ENCODE results near the gene TLL2. TPM values are rescaled to one million over a fixed set of nuclear protein-coding genes. Genes with fewer than 3 reads are reported as not detected.
"Not testable (repeated sequence)": the region's sequence is repeated elsewhere in the genome, so short reads cannot be mapped to it uniquely, and the experiment has no call there.

The TLL2 gene
- total RNA-seq: under 1 TPM in 1 of 2 experiments, not detected in 1; 0.13 TPM

GRCh38 chr10:96513698-96514561 lies at the start of gene TLL2:
Gene TLL2, minus strand, starts transcription at chr10:96513926. Its CDS starts 241 bp downstream, at chr10:96513685.
- peak; percentile 65 for DNase-seq
- Mint-ChIP-seq H3K27me3 (ENCODE audit: low read depth) (peaks cover 46% of the 10 kb centered on the region), H3K9me3 (ENCODE audit: insufficient read depth) (no peaks in the 10 kb centered on the region), H3K4me1 (ENCODE audit: low read depth) (peaks cover 21% of the 10 kb centered on the region), H3K36me3 (ENCODE audit: low read depth) (peaks cover 4% of the 10 kb centered on the region), H3K4me3 (peak within 1 kb of the TSS; percentile 51), H3K27ac (no peak within 1 kb of the TSS)
- peak; percentile 83 for ATAC-seq
- POLR2A ChIA-PET: no interaction called here
- CTCF ChIA-PET: interaction anchor here (0.7 to 2.7 kb wide), 20 partner anchors 9 to 672 kb away, joined by 3 to 16 read pairs (median 4); no protein-coding TSS in a partner anchor

- no peak for ATAC-seq
- Mint-ChIP-seq H3K36me3 (ENCODE audit: low read depth) (peaks cover 44% of the 10 kb centered on the region), H3K4me3 (no peak overlapping the region), H3K4me1 (ENCODE audit: low read depth) (peaks cover 5% of the 10 kb centered on the region), H3K27ac (no peak overlapping the region), H3K27me3 (ENCODE audit: low read depth) (no peaks in the 10 kb centered on the region), H3K9me3 (ENCODE audit: insufficient read depth) (no peaks in the 10 kb centered on the region)
- DNase-seq: no peak
- CTCF ChIA-PET: no interaction called here
- POLR2A ChIA-PET: interaction anchor here (0.6 kb wide), 1 partner anchor 77 kb away, joined by 3 read pairs; no protein-coding TSS in a partner anchor
Observed at GRCh38 chr10:96560966-96561887, 47.5 kb upstream of the TLL2 start.

GRCh38 chr10:96560489-96560888 lies 46.8 kb upstream of the TLL2 start:
- Mint-ChIP-seq H3K36me3 (ENCODE audit: low read depth) (peaks cover 42% of the 10 kb centered on the region), H3K9me3 (ENCODE audit: insufficient read depth) (no peaks in the 10 kb centered on the region), H3K4me1 (ENCODE audit: low read depth) (no peaks in the 10 kb centered on the region), H3K27me3 (ENCODE audit: low read depth) (no peaks in the 10 kb centered on the region), H3K4me3 (no peak overlapping the region), H3K27ac (no peak overlapping the region)
- DNase-seq: no peak
- ChIA-PET CTCF (no interaction called here), POLR2A (interaction anchor here (1.0 kb wide), 1 partner anchor 26 kb away, joined by 3 read pairs; no protein-coding TSS in a partner anchor)
- ATAC-seq: no peak

GRCh38 chr10:96556003-96556402 lies 42.3 kb upstream of the TLL2 start:
- POLR2A ChIA-PET: no interaction called here
- no peak overlapping the region for H3K27ac Mint-ChIP-seq
- no peaks in the 10 kb centered on the region for H3K4me1 Mint-ChIP-seq (ENCODE audit: low read depth)

DNA sequence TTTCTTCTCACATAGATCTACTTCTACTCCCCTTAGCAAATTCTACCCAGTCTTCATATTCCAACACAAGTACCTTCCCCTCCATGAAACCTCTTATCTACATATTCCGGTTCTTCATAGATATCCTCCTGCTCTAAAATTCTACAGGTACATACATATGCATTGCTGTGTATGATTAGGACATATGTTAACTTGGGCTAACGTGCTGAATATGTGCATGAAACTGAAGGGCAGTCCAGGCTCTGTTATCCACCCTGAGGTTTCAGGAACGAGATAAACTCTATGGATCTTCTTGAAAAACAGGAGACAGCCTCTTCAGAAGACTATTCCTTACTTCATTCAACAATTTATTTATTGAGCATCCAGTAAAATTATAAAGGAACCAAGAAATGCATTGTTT lies 41.6 kb upstream of the TLL2 start:
- ChIA-PET CTCF (interaction anchor here (1.1 to 1.5 kb wide), 2 partner anchors 11 to 14 kb away, joined by 3 to 5 read pairs; no protein-coding TSS in a partner anchor), POLR2A (no interaction called here)
- Mint-ChIP-seq H3K9me3 (ENCODE audit: insufficient read depth) (no peaks in the 10 kb centered on the region), H3K27ac (no peak overlapping the region), H3K27me3 (ENCODE audit: low read depth) (no peaks in the 10 kb centered on the region), H3K4me3 (no peak overlapping the region), H3K4me1 (ENCODE audit: low read depth) (no peaks in the 10 kb centered on the region), H3K36me3 (ENCODE audit: low read depth) (peaks cover 19% of the 10 kb centered on the region)
- ATAC-seq (no peak), DNase-seq (no peak)

More at GRCh38 chr10:96556003-96556402, 42.3 kb upstream of the TLL2 start:
- ATAC-seq (no peak), DNase-seq (peak; percentile 25)
- Mint-ChIP-seq H3K4me3 (no peak overlapping the region), H3K9me3 (ENCODE audit: insufficient read depth) (no peaks in the 10 kb centered on the region), H3K36me3 (ENCODE audit: low read depth) (peaks cover 24% of the 10 kb centered on the region), H3K27me3 (ENCODE audit: low read depth) (no peaks in the 10 kb centered on the region)
- CTCF ChIA-PET: interaction anchor here (0.7 to 1.5 kb wide), 6 partner anchors 10 to 180 kb away, joined by 3 to 5 read pairs (median 4); no protein-coding TSS in a partner anchor

GRCh38 chr10:96548589-96548988 lies 34.9 kb upstream of the TLL2 start:
- Mint-ChIP-seq H3K27me3 (ENCODE audit: low read depth) (no peaks in the 10 kb centered on the region), H3K36me3 (ENCODE audit: low read depth) (peaks cover 43% of the 10 kb centered on the region), H3K27ac (no peak overlapping the region), H3K9me3 (ENCODE audit: insufficient read depth) (no peaks in the 10 kb centered on the region), H3K4me3 (no peak overlapping the region), H3K4me1 (ENCODE audit: low read depth) (no peaks in the 10 kb centered on the region)
- ChIA-PET POLR2A (no interaction called here), CTCF (interaction anchor here (1.7 kb wide), 1 partner anchor 22 kb away, joined by 3 read pairs; no protein-coding TSS in a partner anchor)
- no peak for DNase-seq
- ATAC-seq: no peak

GRCh38 chr10:96545558-96545957 lies 31.8 kb upstream of the TLL2 start:
- H3K9me3 Mint-ChIP-seq (ENCODE audit: insufficient read depth); H3K27ac Mint-ChIP-seq; H3K4me3 Mint-ChIP-seq; ATAC-seq; POLR2A ChIA-PET; H3K27me3 Mint-ChIP-seq (ENCODE audit: low read depth); H3K4me1 Mint-ChIP-seq (ENCODE audit: low read depth); DNase-seq: not testable (repeated sequence)
- CTCF ChIA-PET: interaction anchor here (1.3 kb wide), 1 partner anchor 32 kb away, joined by 7 read pairs; the partner anchor contains the start of gene TLL2
- H3K36me3 Mint-ChIP-seq (ENCODE audit: low read depth): peaks cover 53% of the 10 kb centered on the region

DNA sequence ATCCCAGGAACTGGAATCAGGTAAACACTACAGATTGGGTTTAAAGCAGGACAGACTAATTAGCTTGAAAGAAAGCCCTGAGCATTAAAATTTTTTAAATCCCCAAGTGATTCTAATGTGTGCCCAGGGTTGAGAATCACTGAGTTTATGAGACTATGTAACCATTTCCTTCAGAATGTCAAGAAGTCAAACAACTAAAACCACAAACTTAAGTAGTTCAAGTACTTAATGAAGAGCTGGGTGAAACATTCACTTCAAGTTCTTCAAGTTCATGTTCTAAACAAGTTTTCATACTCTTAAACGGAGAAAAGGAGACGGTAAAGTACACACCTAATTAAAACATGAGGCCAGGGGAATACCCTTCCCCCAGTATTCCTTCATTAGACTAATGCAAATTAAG lies 28.2 kb upstream of the TLL2 start:
- DNase-seq: no peak
- Mint-ChIP-seq H3K36me3 (ENCODE audit: low read depth) (peaks cover 53% of the 10 kb centered on the region), H3K4me1 (ENCODE audit: low read depth) (peaks cover 4% of the 10 kb centered on the region), H3K27me3 (ENCODE audit: low read depth) (no peaks in the 10 kb centered on the region), H3K9me3 (ENCODE audit: insufficient read depth) (no peaks in the 10 kb centered on the region), H3K27ac (peak overlapping the region; percentile 50), H3K4me3 (no peak overlapping the region)
- POLR2A ChIA-PET: no interaction called here
- ATAC-seq: no peak
- CTCF ChIA-PET: interaction anchor here (1.8 kb wide), 1 partner anchor 43 kb away, joined by 5 read pairs; no protein-coding TSS in a partner anchor

DNA sequence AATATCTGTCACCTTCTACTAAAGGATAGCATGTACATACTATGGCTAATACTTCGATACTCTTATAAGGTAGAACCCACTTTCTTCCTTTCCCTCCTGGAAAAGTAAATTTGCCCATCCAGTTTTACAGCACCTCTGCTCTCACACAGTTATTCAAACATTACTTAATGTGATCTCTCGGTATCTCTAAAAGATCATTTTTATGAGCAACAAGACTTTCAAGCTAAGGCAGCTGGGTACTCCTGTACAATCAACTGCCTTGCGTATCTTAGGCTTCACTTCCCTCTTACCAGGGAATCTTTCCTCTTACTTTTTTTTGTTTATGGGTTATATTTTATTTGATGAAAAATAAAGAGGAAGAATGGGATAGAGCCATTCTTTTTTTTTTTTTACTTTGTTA lies 26.5 kb upstream of the TLL2 start:
- no peak overlapping the region for H3K27ac Mint-ChIP-seq
- H3K36me3 Mint-ChIP-seq (ENCODE audit: low read depth): peaks cover 38% of the 10 kb centered on the region

GRCh38 chr10:96538683-96539082 lies 25.0 kb upstream of the TLL2 start:
- CTCF ChIA-PET: interaction anchor here (0.7 kb wide), 1 partner anchor 17 kb away, joined by 3 read pairs; no protein-coding TSS in a partner anchor
- Mint-ChIP-seq H3K4me1 (ENCODE audit: low read depth) (peaks cover 4% of the 10 kb centered on the region), H3K27ac (no peak overlapping the region)

More for the DNA sequence above, 26.5 kb upstream of the TLL2 start:
- POLR2A ChIA-PET: no interaction called here
- Mint-ChIP-seq H3K9me3 (ENCODE audit: insufficient read depth) (no peaks in the 10 kb centered on the region), H3K4me1 (ENCODE audit: low read depth) (peaks cover 4% of the 10 kb centered on the region), H3K27me3 (ENCODE audit: low read depth) (no peaks in the 10 kb centered on the region), H3K4me3 (no peak overlapping the region)
- CTCF ChIA-PET: no interaction called here
- no peak for DNase-seq
- ATAC-seq: no peak

DNA sequence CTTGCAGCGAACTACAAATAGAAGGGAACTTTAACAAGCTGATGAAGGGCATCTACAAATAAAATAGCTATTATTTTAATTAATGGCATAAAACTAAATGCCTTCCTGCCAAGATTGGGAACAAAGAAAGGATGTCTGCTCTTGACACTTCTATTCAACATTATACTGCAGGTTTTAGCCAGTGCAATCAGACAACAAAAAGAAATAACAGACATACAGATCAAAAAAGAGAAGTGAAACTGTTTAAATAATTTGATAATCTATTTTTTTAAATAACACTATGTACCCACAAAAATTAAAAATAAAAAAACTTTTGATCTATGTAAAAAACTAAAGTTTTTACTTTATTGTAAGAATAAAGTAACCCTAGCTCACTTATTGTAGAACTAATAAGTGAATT lies 22.4 kb upstream of the TLL2 start:
- H3K27ac Mint-ChIP-seq: no peak overlapping the region
- no peaks in the 10 kb centered on the region for H3K4me1 Mint-ChIP-seq (ENCODE audit: low read depth)
- no peaks in the 10 kb centered on the region for H3K27me3 Mint-ChIP-seq (ENCODE audit: low read depth)
- ATAC-seq (no peak), DNase-seq (no peak)
- ChIA-PET CTCF (interaction anchor here (0.6 to 1.0 kb wide), 2 partner anchors 22 to 26 kb away, joined by 3 read pairs; no protein-coding TSS in a partner anchor), POLR2A (interaction anchor here (0.6 kb wide), 1 partner anchor 743 kb away, joined by 3 read pairs; no protein-coding TSS in a partner anchor)
- no peak overlapping the region for H3K4me3 Mint-ChIP-seq
- peaks cover 36% of the 10 kb centered on the region for H3K36me3 Mint-ChIP-seq (ENCODE audit: low read depth)
- H3K9me3 Mint-ChIP-seq (ENCODE audit: insufficient read depth): no peaks in the 10 kb centered on the region

More at GRCh38 chr10:96538683-96539082, 25.0 kb upstream of the TLL2 start:
- ATAC-seq (no peak), DNase-seq (no peak)
- H3K9me3 Mint-ChIP-seq (ENCODE audit: insufficient read depth): no peaks in the 10 kb centered on the region
- H3K4me3 Mint-ChIP-seq: no peak overlapping the region
- peaks cover 37% of the 10 kb centered on the region for H3K36me3 Mint-ChIP-seq (ENCODE audit: low read depth)
- H3K27me3 Mint-ChIP-seq (ENCODE audit: low read depth): no peaks in the 10 kb centered on the region
- POLR2A ChIA-PET: no interaction called here
